PC-9 (cell line): Measurements from ENCODE around the gene PRDM16. TPM values are rescaled to one million over a fixed set of nuclear protein-coding genes. Genes with fewer than 3 reads are reported as not detected.

Experiments used
- BruUV-seq: library from RNA; stranded (reverse); fragments of 400-500 nt; replicated peaks from 2 replicates; lab custom pipeline; 2021; lab: Mats Ljungman, UMichigan
- CTCF ChIA-PET: fragments of 300-600 bp; sonication (Branson Sonifier 250); formaldehyde crosslinking; loops from one replicate; lab custom pipeline; 2022; ENCODE audit warnings: antibody characterized with exemption; lab: Charles Lee
- POLR2A ChIA-PET: fragments of 300-600 bp; sonication (Branson Sonifier 250); formaldehyde crosslinking; loops from one replicate; lab custom pipeline; 2022; ENCODE audit warnings: antibody characterized with exemption; ENCODE audit not compliant: unreplicated experiment; lab: Charles Lee
- DNase-seq, 2 experiments: peaks; one replicate each; pipeline versions ENCODE4 v3.0.0 to v3.0.0-alpha.2; 2015 to 2022; ENCODE audit warnings: mixed read lengths in 1 of 2
- H2AFZ ChIP-seq: fragments of 200-600 bp; sonication (generic); 2 replicates; pipeline ENCODE4 v1.8.1; 2017; ENCODE audit warnings: antibody characterized with exemption
- H3F3A ChIP-seq: fragments of 200-600 bp; sonication (generic); 2 replicates; pipeline ENCODE4 v1.8.1; 2017; ENCODE audit warnings: antibody characterized with exemption, mild to moderate bottlenecking, low read depth; ENCODE audit not compliant: insufficient read depth
- H3K27ac ChIP-seq: fragments of 200-600 bp; sonication (generic); 2 replicates; pipeline ENCODE4 v1.6.1; 2016; ENCODE audit warnings: mixed run types
- H3K27me3 ChIP-seq: fragments of 200-600 bp; sonication (generic); 2 replicates; pipeline ENCODE4 v1.6.1; 2016; ENCODE audit warnings: low read depth, mixed run types; ENCODE audit not compliant: insufficient read depth
- H3K36me3 ChIP-seq: fragments of 200-600 bp; sonication (generic); 2 replicates; pipeline ENCODE4 v1.6.1; 2016; ENCODE audit warnings: low read depth, mixed run types
- H3K4me1 ChIP-seq: fragments of 200-600 bp; sonication (generic); replicated peaks from 2 replicates; pipeline ENCODE4 v1.6.1; 2016; ENCODE audit warnings: mixed run types; ENCODE audit not compliant: insufficient read depth
- H3K4me2 ChIP-seq: fragments of 200-600 bp; sonication (generic); 2 replicates; pipeline ENCODE4 v1.6.1; 2017; ENCODE audit warnings: mixed run types
- H3K4me3 ChIP-seq: fragments of 200-600 bp; sonication (generic); 2 replicates; pipeline ENCODE4 v1.6.1; 2016; ENCODE audit warnings: mixed run types
- H3K79me2 ChIP-seq: fragments of 200-600 bp; sonication (generic); 2 replicates; pipeline ENCODE4 v1.6.1; 2017; ENCODE audit warnings: low read depth, mixed run types
- H3K9me2 ChIP-seq: fragments of 200-600 bp; sonication (generic); 2 replicates; pipeline ENCODE4 v1.8.1; 2017; ENCODE audit warnings: mild to moderate bottlenecking; ENCODE audit not compliant: insufficient read depth
- H3K9me3 ChIP-seq: fragments of 200-600 bp; sonication (generic); 2 replicates; pipeline ENCODE4 v1.8.1; 2016; ENCODE audit warnings: low read depth; ENCODE audit not compliant: insufficient read depth
- H4K20me1 ChIP-seq: fragments of 200-600 bp; sonication (generic); 2 replicates; pipeline ENCODE4 v1.8.1; 2017; ENCODE audit not compliant: insufficient read depth
- EZH2 ChIP-seq: fragments of 200-600 bp; sonication (generic); IDR thresholded peaks from 2 replicates; pipeline ENCODE4 v1.8.0; 2017; ENCODE audit warnings: antibody characterized with exemption, low read depth
- intact Hi-C: fragments of 100-400 bp; cut with micrococcal nuclease; formaldehyde crosslinking; loops from one replicate; pipeline ENCODE4 v1.10.0; 2022; ENCODE audit not compliant: unreplicated experiment
- total RNA-seq: library from RNA; stranded (reverse); gene quantifications from 2 replicates; pipeline ENCODE4 v1.2.3, GENCODE V29; 2021
- TF ChIP-seq, protein P1 (sequence below): fragments of 200-600 bp; sonication (generic); conservative IDR thresholded peaks from 2 replicates; pipeline ENCODE4 v1.6.1; 2017; ENCODE audit warnings: mixed run types, antibody characterized with exemption, mild to moderate bottlenecking, moderate library complexity

PRDM16 gene
- total RNA-seq, 1 experiment from 2014 or later, result not detected

DNA sequence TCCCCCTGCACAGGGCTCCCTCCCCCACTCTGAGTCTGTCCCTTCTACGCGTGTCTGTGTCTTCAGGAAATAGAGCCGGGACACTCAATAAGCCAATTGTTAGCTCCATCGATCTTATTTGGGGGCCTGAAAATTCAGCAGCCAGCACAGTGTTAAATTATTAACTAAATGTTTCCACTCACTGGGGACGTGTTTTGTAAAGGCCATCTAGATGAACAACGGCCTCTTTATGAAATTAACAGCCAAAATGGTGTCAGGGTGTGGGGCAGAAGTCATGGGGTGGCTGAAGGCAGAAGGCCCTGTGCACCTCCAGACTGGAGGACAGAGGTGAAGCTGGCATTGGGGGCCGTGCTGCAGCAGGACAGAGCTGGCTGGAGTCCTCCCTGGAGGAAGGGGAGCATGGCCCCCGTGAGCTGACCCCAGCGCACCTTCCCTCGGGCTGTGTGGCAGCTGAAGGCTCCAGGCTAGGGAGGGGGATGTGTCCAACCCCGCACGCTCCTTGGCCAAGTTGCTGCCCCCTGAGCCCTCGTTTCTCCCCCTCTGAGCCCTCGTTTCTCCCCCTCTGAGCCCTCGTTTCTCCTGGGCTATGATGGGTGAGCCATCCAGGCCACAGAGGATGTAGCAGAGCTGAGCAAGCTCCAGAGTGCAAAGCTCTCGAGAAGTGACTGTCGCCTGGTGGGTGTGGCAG lies 271.7 kb downstream of the PRDM16 start:
- Histone ChIP-seq H3K79me2 (no peaks in the 10 kb centered on the region), H3K27me3 (peaks cover 87% of the 10 kb centered on the region), H3K9me3 (no peaks in the 10 kb centered on the region), H3K9me2 (no peaks in the 10 kb centered on the region), H4K20me1 (no peaks in the 10 kb centered on the region), H3K4me2 (no peak overlapping the region), H3K4me3 (no peak overlapping the region), H3K36me3 (no peaks in the 10 kb centered on the region), H3F3A (peaks cover 10% of the 10 kb centered on the region; the same call in 1 of the 2 replicates), H3K27ac (no peak overlapping the region), H2AFZ (no peak overlapping the region), H3K4me1 (no peaks in the 10 kb centered on the region)
- DNase-seq, result no peak
- TF ChIP-seq, protein P1, sequence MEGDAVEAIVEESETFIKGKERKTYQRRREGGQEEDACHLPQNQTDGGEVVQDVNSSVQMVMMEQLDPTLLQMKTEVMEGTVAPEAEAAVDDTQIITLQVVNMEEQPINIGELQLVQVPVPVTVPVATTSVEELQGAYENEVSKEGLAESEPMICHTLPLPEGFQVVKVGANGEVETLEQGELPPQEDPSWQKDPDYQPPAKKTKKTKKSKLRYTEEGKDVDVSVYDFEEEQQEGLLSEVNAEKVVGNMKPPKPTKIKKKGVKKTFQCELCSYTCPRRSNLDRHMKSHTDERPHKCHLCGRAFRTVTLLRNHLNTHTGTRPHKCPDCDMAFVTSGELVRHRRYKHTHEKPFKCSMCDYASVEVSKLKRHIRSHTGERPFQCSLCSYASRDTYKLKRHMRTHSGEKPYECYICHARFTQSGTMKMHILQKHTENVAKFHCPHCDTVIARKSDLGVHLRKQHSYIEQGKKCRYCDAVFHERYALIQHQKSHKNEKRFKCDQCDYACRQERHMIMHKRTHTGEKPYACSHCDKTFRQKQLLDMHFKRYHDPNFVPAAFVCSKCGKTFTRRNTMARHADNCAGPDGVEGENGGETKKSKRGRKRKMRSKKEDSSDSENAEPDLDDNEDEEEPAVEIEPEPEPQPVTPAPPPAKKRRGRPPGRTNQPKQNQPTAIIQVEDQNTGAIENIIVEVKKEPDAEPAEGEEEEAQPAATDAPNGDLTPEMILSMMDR, result no peak
- TF ChIP-seq EZH2, result no peak
- POLR2A ChIA-PET, result interaction anchor here (0.6 kb wide), 1 partner anchor 1190 kb away, joined by 7 read pairs; no protein-coding TSS in a partner anchor
- no TSS peak for BruUV-seq
- CTCF ChIA-PET, result no interaction called here
- intact Hi-C loops, result no loop called here

- CTCF ChIA-PET, result no interaction called here
- H3K9me3 ChIP-seq, result no peaks in the 10 kb centered on the region
- DNase-seq, result no peak
- peaks cover 88% of the 10 kb centered on the region for H3K27me3 ChIP-seq
- no TSS peak for BruUV-seq
- H4K20me1 ChIP-seq, result no peaks in the 10 kb centered on the region
- H3K4me1 ChIP-seq, result no peaks in the 10 kb centered on the region
- H3K4me3 ChIP-seq, result no peak overlapping the region
- no peak overlapping the region for H2AFZ ChIP-seq
- H3K9me2 ChIP-seq, result no peaks in the 10 kb centered on the region
- intact Hi-C loops, result no loop called here
- no peak overlapping the region for H3K27ac ChIP-seq
- H3K4me2 ChIP-seq, result no peak overlapping the region
- no peaks in the 10 kb centered on the region for H3K79me2 ChIP-seq
- no peaks in the 10 kb centered on the region for H3K36me3 ChIP-seq
- H3F3A ChIP-seq, result peaks cover 6% of the 10 kb centered on the region; the same call in 1 of the 2 replicates
- POLR2A ChIA-PET, result interaction anchor here (0.6 kb wide), 1 partner anchor 1191 kb away, joined by 7 read pairs; no protein-coding TSS in a partner anchor
- TF ChIP-seq, protein P1, result no peak
- no peak for TF ChIP-seq EZH2
Observed at GRCh38 chr1:3341236-3341994, 272.4 kb downstream of the PRDM16 start.

DNA sequence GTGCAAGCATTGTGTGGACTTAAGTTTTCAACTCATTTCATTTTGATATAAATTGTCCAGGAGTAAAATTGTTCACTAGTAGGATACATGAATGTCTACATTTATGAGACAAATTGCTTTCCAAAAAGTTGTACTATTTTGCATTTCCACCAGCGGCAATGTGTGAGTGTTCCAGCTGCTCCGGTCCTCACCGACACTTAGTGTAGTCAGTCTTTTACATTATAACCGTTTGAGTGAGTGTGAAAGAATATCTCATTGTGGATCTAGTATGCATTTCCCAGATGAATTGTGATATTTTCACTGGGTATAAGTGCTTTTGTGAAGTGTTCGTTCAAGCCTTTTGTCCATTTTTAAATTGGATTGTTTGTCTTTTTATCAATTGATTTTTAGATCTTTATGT lies 274.0 kb downstream of the PRDM16 start:
- H3F3A ChIP-seq, result no peaks in the 10 kb centered on the region
- H3K36me3 ChIP-seq, result no peaks in the 10 kb centered on the region
- no peak overlapping the region for H3K27ac ChIP-seq
- no peak overlapping the region for H3K4me3 ChIP-seq
- no peaks in the 10 kb centered on the region for H4K20me1 ChIP-seq
- BruUV-seq, result no TSS peak
- no peak overlapping the region for H2AFZ ChIP-seq
- TF ChIP-seq, protein P1, result no peak
- no peak for TF ChIP-seq EZH2
- no peaks in the 10 kb centered on the region for H3K79me2 ChIP-seq
- no peak overlapping the region for H3K4me2 ChIP-seq
- H3K9me2 ChIP-seq, result no peaks in the 10 kb centered on the region
- H3K9me3 ChIP-seq, result no peaks in the 10 kb centered on the region
- DNase-seq, result no peak
- peaks cover 100% of the 10 kb centered on the region for H3K27me3 ChIP-seq
- CTCF ChIA-PET, result no interaction called here
- intact Hi-C loops, result no loop called here
- POLR2A ChIA-PET, result no interaction called here
- no peaks in the 10 kb centered on the region for H3K4me1 ChIP-seq
